ENCODE data around the gene KCTD4. TPM values are rescaled to one million over a fixed set of nuclear protein-coding genes. Genes with fewer than 3 reads are reported as not detected.

The KCTD4 gene
- total and polyA plus RNA-seq, 10 of the 15 experiments (the other 5 are each of a cell fraction or from before 2014, with no cell fraction given) = 0.09 TPM; not detected in 9

DNA sequence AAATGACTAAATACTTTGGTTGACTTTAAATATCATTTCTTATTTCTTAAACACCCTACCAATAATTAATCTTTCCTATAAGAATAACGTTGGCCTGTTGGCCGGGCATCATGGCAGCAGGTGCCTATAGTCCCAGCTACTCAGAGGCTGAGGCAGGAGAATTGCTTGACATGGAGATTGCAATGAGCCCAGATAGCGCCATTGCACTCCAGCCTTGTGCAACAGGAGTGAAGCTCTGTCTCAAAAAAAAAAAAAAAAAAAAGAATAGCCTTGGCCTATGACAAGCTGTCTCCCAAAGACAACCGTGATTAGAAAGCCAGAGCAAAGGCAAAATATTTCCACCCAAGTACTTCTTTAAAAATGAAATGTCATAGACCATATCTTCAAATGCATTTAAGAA, 24.5 kb upstream of the KCTD4 start:
- Histone ChIP-seq H3K9ac (ENCODE audit: control insufficient read depth, insufficient read depth, low read length) (no peak overlapping the region), H2AFZ (ENCODE audit: control insufficient read depth, low read depth, low read length) (no peak overlapping the region), H3K4me3 (no peak overlapping the region), H3K27me3 (replicated peaks in 1 of 2; ENCODE audit: control insufficient read depth in 2 of 2, insufficient read depth in 2 of 2, low read length in 1 of 2) (no peaks in the 10 kb centered on the region), H4K20me1 (ENCODE audit: control insufficient read depth, insufficient read depth) (no peaks in the 10 kb centered on the region), H3K9me3 (replicated peaks; ENCODE audit: control insufficient read depth, insufficient read depth, low read length) (no peaks in the 10 kb centered on the region), H3K4me1 (ENCODE audit: control insufficient read depth, insufficient read depth, low read length) (no peaks in the 10 kb centered on the region), H3K79me2 (ENCODE audit: control insufficient read depth, insufficient read depth, low read length) (no peaks in the 10 kb centered on the region), H3K27ac (ENCODE audit: control insufficient read depth, insufficient read depth) (no peak overlapping the region), H3K4me2 (ENCODE audit: control insufficient read depth, insufficient read depth) (no peak overlapping the region), H3K36me3 (ENCODE audit: control insufficient read depth in 2 of 2, insufficient read depth in 2 of 2, low read length in 1 of 2) (no peaks in the 10 kb centered on the region; a peak in 1 of 4 replicates)
- BruUV-seq (replicated peaks) = no TSS peak
- CTCF ChIA-PET = interaction anchor here (0.6 to 1.2 kb wide), 3 partner anchors 26 to 57 kb away, joined by 3 read pairs; no protein-coding TSS in a partner anchor
- no peak for ATAC-seq
- DNase-seq (ENCODE audit: low read depth, low spot score) = no peak
- TF ChIP-seq NFYB (IDR thresholded peaks at IDR 0.05; ENCODE audit: insufficient read depth, low read depth, low read length) = no peak
- TF ChIP-seq YY1 (IDR thresholded peaks at IDR 0.05; ENCODE audit: low read depth, low read length) = no peak
- no peak for TF ChIP-seq CHD2 (IDR thresholded peaks at IDR 0.05; ENCODE audit: borderline replicate concordance, low read depth, low read length)
- TF ChIP-seq, protein P1, sequence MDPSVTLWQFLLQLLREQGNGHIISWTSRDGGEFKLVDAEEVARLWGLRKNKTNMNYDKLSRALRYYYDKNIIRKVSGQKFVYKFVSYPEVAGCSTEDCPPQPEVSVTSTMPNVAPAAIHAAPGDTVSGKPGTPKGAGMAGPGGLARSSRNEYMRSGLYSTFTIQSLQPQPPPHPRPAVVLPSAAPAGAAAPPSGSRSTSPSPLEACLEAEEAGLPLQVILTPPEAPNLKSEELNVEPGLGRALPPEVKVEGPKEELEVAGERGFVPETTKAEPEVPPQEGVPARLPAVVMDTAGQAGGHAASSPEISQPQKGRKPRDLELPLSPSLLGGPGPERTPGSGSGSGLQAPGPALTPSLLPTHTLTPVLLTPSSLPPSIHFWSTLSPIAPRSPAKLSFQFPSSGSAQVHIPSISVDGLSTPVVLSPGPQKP (IDR thresholded peaks at IDR 0.05; ENCODE audit: low read depth, low read length) = no peak
- no peak for TF ChIP-seq CBX5 (IDR thresholded peaks at IDR 0.05; ENCODE audit: low read depth)
- no peak for TF ChIP-seq ZNF622 (IDR thresholded peaks at IDR 0.05)
- TF ChIP-seq, protein P2, sequence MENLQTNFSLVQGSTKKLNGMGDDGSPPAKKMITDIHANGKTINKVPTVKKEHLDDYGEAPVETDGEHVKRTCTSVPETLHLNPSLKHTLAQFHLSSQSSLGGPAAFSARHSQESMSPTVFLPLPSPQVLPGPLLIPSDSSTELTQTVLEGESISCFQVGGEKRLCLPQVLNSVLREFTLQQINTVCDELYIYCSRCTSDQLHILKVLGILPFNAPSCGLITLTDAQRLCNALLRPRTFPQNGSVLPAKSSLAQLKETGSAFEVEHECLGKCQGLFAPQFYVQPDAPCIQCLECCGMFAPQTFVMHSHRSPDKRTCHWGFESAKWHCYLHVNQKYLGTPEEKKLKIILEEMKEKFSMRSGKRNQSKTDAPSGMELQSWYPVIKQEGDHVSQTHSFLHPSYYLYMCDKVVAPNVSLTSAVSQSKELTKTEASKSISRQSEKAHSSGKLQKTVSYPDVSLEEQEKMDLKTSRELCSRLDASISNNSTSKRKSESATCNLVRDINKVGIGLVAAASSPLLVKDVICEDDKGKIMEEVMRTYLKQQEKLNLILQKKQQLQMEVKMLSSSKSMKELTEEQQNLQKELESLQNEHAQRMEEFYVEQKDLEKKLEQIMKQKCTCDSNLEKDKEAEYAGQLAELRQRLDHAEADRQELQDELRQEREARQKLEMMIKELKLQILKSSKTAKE (IDR thresholded peaks at IDR 0.05; ENCODE audit: low read depth, poor library complexity, severe bottlenecking) = no peak
- TF ChIP-seq YBX1 (IDR thresholded peaks at IDR 0.05) = no peak
- TF ChIP-seq HCFC1 (IDR thresholded peaks at IDR 0.05; ENCODE audit: low read length) = no peak
- TF ChIP-seq SUPT20H (IDR thresholded peaks at IDR 0.05; ENCODE audit: borderline replicate concordance, control insufficient read depth, low read depth, low read length) = no peak
- intact Hi-C loops (cut with micrococcal nuclease; ENCODE audit: unreplicated experiment) (no loop called here), in situ Hi-C loops (cut with MboI) (no loop called here)
- POLR2A ChIA-PET = no interaction called here
- FAIRE-seq = no peak
- SMC1A ChIA-PET (ENCODE audit: uncharacterized antibody, unreplicated experiment) = no interaction called here
- RAD21 ChIA-PET (ENCODE audit: unreplicated experiment) = interaction anchor here (0.5 kb wide), 1 partner anchor 94 kb away, joined by 3 read pairs; no protein-coding TSS in a partner anchor
- 100% methylated on average over 4 of the region's 4 CpGs for WGBS (ENCODE audit: insufficient coverage, insufficient replicate concordance, low lambda C conversion rate, missing lambda C conversion rate)

Measured in GM12878 (cell line).